HG03097 (cell line): ENCODE results near the gene MARCHF2.

Experiments used
- ATAC-seq: cut with Tn5 transposase; IDR thresholded peaks from one replicate; pipeline ENCODE4 v1.9.1; 2021; ENCODE audit not compliant: unreplicated experiment, low FRiP score

Gene MARCHF2

DNA sequence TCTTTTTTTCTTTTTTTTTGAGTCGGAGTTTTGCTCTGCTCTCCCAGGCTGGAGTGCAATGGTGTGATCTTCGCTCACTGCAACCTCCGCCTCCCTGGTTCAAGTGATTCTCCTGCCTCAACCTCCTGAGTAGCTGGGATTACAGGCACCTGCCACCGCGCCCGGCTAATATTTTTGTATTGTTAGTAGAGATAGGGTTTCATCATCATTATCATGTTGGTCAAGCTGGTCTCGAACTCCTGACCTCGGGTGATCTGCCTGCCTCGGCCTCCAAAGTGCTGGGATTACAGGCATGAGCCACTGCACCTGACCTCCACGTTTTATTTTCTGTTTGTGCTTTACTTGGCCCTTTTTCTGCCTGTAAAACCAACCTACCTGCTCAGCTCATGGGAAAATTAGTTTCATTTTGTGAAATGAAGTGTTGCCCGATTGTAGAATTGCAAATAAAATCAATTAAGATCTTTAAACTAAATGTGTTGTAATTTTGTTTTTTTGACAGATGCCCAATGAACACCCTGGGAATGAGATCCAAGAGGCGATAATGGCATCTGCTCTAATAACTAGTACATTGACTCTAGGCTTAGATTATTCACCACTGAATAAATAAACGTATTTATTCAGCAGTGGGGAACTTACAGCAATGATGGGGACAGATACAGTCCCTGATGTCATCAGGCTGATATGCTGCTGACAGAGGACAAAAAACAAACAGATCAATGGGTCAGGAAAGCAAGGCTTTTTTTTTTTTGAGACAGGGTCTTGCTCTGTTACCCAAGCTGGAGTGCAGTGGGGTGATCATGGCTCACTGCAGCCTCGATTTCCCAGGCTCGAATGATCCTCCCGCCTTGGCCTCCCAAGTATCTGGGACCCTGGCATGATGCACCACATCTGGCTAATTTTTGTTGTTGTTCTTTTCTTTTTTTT lies 25.2 kb upstream of the MARCHF2 start:
- no peak for ATAC-seq

DNA sequence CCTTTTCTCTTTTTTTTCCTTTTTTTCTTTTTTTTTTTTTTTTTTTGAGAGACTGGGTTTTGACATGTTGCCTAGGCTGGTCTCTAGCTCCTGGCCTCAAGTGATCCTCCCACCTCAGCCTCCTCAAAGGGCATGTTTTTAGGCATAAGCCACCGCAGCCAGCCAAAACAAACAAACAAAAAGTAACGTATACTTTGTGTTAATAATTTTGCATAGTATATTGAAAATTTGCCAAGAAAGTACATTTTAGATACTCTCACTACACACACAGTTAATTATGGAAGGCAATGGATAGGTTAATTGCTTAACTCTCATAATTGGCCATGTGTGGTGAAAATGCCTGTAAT lies 24.5 kb upstream of the MARCHF2 start:
- no peak for ATAC-seq

DNA sequence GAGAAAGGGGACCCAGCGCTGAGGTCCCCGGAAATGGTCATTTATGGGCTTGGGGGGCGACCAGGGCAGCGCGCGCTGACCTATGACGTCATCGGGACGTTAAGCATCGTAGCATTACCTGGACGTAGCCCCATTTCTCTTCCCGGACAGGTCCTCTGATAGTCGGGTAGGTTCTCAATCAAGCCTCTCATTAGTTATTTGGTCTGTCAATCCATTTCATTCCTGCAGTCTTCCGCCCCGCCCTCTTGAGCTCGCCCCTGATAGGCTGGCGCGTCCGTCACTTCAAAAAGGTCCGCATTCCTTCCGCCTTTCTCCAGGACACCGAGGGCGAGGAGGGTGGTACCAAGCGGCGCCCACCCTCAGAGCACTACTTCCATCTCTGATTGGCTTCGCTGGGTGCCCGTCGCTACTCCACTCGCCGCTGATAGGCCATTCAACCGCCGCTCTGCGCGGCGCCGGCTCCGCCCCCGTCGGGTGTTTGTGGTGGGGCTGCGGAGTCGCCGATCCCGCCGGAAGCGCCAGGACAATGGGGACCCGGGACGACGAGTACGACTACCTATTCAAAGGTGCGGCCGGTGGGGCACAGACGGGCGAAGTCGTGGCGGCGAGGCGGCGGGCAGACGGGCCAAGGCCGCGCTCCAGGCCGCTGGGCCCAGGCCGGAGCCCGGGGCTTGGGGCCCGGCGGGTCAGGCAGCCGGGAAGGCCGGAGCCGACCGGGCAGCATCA lies 23.1 kb upstream of the MARCHF2 start, which contains the start of gene RAB11B:
Gene RAB11B, plus strand, starts transcription at position 470 of the 726 bp plus-strand sequence. Its CDS starts 57 bp downstream, at position 527.
- peak; percentile 90 for ATAC-seq

DNA sequence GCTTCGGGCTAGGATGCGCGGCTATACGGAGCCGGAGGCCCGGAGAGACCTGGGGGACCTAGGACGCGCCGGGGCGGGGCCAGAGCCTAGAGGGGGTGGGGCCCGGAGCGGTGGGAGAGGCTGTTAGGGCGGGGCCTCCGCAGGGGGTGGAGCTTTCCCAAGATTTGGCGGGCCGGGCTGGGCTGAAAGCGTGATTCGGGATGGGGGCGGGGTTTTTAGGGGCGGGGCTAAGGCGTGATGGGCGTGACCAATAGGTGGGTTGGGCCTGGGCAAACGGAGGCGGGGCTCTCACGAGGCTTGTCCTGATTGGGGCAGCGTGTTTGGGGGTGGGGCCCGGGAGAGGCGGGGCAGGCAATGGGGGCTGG lies 22.5 kb upstream of the MARCHF2 start:
- ATAC-seq, result peak; percentile 33

DNA sequence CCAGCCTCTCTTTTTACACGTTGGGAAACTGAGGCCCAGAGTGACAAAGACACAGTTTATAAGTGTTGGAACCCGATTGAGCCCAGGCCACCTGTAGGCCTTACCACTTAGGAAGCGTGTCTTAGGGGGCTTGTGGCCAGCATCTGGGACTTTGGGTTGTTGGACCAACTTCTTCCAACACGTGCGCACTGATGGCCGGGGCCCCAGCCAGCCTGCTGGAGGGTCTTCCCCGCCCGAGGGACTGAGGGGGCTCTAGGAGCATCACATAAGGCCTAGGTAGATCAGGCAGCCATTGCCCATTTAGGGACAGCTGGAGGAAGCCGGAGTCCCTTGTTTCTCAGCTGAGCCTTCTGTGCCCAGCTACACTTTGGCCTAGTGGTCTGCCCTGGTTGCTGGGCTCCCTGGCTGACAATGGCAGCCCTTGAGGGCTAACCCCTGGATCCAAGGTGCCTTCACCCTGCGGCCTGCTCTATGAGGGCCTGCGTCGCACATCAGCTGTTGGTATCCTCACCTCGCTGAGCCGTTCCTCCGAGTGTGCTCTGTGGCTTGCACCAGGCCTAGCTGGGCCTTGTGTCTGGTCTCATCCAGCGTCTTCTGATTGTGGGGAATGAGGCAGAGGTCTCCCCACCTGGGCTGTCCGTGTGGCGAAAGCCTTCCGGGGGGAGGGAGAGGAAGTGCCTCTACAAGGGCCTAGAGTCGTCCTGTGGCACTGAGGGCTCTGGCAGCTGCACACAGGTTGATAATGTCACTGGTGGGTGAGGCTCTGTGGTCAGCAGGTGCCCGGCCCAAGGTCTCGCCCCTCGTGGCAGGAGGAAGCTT lies 21.7 kb upstream of the MARCHF2 start:
- ATAC-seq, result no peak

DNA sequence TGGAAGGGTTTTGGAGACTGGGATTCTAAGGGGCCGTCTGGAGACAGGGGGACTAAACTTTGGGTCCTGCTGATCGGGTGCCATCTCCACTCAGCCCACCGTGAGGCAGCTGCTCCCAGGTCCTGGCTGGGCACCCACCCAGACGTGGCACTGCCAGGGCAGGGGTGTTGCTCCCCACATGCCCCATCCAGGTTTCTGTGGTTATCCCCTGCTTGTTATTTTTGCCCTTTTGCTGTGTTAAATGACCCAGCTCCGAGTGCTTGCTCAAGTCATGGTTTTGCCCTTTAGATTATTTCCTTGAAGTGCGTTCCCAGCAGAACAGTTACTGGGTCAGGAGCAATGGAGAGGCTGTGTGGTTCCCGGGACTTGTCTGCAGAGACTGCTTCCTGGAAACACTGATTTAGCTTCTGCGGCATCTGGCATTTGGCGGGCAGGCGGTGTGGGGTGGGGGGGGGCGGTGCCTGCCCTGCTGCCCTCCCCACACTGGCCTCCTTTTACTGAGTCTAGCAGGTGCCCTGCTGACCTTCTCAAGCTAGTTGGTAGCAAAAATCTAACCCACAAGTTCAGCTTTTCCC lies 21.0 kb upstream of the MARCHF2 start:
- ATAC-seq, result no peak

DNA sequence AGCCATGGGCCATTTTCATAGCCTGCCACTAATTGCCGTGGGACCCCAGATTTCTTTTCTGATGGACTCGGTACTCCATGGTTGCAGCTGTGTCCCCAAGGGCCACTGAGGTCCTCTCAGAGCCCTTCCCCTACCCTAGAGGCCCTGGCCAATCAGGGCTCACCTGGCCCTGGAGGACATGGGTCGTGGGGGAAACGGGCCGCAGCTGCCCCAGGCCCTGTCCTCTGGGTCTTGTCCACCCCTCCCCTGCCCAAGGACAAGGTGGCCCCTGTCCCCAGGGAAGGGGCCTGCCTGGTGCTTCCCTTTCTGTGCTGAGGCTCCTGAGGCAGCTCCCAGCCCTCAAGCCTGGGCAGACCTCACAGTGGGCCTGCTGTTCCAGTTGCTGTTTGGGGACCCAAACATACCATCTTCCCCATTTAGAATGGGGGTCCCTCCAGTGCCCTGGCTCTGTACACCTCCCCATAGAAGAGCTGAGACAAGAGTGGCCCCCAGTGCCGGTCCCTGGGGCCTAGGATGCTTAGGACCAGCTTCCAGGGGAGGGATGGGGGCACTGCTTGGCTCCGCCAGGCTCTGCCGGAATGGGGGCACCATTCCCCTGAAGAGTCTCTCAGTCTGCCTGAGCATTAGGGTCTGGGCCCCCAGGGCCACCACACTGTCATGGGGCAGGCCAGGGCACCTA lies 19.8 kb upstream of the MARCHF2 start:
- ATAC-seq, result no peak

DNA sequence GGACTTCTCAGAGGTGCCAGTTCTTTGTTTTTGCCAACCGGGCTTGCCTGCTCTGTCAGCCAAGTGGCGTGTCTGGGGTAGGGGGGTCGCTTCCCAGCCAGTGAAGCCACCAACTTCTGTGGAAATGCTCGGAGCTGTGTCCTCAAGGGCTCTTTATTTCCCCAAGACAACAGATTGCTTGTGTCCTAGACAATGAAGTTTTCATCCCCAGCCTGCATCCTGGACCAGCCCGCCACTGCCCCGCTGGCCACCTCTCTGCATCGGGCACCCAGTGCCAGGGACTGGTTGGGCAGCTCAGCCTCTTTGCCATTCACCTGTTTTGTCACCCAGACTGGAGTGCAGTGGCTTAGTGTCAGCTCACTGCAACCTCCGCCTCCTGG lies 19.2 kb upstream of the MARCHF2 start:
- no peak for ATAC-seq

DNA sequence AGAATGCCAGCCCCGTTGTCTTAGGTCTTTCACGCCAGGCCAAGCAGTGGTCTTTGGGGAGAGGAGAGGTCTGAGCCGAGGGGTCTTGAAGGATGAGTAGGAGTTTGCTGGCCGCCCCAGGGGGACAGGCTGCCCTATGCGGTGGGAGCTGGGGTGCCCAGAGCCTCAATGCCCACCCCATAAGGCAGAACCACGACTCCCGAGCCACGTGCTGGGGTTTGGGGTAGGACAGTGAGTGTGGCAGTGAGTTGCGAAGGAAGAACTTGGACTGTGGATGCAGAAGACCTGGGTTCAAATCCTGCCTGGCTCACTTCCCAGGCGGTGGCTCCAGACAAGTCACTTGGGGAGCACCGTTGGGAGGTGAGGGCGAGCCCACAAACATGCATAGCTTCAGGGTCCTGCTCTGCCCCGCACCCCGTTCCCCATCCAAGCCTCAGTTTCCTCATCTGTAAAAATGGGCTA lies 17.5 kb upstream of the MARCHF2 start:
- ATAC-seq, result no peak

DNA sequence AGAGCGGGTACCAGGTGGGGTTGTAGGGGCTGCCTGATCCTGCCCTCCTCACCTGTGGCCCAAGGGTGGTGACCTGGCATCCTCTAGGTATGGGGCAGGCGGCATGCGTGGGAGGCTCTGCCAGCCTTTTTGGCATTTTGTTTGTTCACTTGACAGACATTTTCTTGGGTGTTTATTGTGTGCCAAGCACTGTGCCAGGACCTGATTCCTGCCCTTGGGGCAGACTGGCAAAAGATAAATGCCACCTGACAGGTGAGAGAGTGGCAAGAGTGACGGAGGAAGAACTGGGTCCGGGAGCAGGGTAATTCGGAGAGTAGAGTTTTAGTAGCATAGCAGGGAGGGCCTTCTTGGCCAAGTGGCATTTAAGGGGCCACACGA lies 16.9 kb upstream of the MARCHF2 start:
- ATAC-seq, result no peak

DNA sequence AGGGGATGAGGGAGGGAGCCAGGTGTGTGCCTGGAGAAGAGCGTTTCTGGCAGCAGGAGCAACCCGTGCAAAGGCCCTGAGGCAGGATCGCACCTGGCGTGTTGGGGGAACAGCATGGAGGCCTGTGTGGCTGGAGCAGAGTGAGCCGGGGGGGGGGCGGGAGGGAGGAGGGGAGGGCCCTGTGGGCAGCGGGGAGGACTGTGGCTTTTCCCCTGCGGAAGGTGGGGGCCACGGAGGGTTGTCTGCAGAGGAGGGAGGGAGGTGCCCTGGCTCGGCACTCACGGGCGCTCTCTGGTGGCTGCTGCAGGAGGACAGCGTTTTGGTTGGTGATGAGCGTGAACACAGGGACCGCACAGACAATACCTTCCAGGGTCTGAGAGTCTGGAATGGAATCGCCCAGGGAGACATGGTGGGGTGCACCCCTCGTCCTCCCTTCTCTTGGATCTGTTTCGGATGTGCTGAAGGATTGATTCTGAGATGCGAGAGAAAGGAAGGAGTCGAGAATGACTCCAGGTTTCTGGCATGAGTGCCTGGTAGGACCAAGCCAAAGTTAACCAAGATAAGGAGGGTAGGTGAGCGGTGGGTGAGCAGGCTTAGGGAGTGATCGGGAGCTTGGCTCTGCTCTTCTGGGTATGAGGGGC lies 16.4 kb upstream of the MARCHF2 start:
- ATAC-seq, result no peak

DNA sequence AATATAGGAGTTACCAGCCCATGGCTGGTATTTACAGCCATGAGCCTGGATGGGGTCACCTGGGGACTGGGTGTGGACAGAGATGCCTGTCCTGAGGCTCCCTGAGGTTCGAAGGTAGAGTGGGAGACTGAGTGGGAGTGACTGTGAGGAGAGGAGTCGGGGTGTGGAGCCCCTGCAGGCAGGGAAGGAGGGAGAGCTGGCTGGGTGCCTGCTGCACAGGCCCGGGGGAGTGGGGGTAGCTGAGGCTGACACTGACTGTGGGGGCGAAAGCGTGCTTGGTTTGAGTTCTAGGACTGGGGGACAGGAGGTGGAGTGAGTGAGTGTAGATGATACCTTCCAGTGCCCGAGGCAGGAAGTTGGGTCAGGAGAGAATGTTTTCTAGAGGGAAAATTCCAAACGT lies 15.8 kb upstream of the MARCHF2 start:
- ATAC-seq, result no peak

DNA sequence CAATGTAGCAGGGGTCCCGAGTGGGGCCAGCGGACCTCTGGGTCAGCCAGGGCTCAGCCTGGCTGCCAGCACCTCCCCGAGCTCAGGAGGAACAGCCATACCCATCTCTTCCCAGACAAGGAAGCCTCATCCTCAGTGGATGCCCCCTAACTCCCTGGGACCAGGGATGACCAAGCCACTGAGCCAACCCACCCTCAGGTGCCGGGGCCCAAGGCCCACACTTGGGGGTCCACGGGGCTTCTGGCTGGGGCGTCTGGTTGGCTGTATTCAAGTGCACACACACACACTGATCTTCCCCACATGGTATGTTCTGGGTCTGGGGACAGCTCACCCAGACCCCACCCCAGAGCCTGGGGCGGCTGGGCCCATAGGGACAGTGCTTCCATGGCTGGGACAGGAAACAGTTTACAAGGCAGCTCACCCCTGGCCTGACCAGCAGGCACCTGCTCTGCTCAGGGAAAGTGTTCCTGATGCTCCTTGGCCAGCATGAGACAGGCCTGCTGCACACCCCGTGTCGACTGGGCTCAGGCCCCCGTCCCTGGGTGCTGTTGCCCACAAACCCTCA lies 15.3 kb upstream of the MARCHF2 start:
- no peak for ATAC-seq

DNA sequence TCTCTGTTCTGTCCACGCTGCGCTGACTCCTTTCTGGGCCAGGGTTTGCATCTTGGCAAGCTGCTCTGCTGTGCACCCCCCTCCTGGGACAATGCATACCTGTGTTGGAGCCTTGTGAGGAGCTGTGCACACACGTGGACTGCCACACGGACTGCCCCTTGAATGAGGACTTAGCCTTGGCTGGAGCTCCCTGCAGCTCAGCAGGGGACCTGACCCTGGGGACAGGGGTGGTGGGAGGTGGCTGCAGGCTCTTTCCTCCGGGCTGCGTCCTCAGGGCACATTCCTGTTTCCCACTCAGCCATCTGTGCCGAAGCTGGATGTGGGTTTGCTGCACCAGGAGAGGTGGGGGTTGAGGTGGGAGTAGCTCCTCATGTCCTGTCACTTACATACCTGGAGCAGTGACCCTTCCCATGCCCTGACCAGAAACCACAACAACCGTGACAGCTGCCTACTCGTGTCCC lies 14.8 kb upstream of the MARCHF2 start:
- no peak for ATAC-seq

DNA sequence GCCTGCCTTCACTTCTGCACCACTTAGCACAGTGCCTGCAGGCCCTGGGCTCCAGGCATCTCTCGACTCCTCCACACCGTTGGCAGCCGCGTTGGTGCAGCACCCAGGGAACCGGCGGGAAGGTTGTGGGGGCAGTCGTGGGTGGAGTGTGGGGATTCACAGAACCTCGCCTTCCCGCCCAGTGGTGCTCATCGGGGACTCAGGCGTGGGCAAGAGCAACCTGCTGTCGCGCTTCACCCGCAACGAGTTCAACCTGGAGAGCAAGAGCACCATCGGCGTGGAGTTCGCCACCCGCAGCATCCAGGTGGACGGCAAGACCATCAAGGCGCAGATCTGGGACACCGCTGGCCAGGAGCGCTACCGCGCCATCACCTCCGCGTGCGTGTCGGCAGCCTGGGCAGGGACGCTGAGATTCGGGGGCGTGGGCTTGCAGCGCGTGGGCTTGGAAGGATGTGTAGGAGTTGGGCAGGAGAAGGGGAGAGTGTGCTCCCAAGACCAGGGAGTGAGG lies 13.4 kb upstream of the MARCHF2 start:
- ATAC-seq, result no peak

DNA sequence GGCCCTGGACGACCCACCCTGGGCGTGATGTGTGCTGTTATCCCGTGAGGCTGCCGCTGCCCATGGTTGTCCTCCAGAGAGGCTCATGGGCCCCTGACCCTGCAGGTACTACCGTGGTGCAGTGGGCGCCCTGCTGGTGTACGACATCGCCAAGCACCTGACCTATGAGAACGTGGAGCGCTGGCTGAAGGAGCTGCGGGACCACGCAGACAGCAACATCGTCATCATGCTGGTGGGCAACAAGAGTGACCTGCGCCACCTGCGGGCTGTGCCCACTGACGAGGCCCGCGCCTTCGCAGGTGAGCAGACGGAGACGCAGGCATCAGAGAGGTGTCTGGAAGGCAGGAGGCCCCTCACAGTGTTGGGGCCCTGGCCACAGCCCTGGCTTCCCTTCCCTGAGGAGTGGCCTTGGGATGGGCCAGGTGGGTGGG lies 11.1 kb upstream of the MARCHF2 start:
- ATAC-seq, result no peak

DNA sequence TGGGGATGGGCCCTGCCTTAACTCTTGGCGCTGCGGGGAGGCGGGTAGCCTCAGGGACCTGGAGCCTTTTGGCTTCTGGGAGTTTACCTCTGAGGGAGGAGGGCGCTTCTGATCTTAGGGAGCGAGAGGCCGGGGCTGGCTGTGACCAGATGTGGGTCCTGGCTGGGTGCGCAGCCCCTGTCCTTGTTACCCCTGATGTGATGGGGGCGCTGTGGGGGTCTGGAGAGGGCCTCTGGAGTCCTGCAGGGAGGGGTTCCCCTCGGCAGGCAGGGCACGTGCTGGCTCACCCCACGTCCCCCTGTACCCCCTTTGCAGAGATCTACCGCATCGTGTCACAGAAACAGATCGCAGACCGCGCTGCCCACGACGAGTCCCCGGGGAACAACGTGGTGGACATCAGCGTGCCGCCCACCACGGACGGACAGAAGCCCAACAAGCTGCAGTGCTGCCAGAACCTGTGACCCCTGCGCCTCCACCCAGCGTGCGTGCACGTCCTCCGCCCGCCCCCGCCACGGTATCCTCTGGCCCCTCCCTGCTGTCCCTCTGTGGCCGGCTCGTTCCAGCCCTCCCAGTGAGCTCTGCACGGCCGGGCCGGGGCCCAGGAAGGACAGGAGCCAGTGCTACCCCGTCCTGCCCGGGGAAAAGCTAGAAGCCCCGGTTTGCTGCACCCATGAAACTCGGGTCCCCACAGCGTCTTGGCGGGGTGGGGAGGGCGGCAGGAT lies 9.8 kb upstream of the MARCHF2 start:
- no peak for ATAC-seq

DNA sequence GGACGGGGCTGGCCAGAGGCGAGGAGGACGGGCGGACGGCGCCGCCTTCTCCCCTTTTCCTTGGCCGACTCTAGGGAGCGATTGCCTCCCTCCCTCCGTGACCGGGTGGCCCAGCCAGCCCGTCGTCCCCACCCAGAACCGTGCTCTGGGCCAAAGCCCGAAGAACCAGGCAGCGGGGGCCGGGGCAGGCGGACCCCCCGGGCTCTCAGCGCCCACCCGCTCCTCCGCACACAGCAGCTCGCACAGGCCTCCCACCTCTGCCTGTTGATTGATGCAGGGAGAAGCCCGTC lies 9.3 kb upstream of the MARCHF2 start:
- no peak for ATAC-seq
